Coronary artery (tissue), 2 donors: ENCODE results near the gene RABIF.
"Not testable (repeated sequence)": the region's sequence is repeated elsewhere in the genome, so short reads cannot be mapped to it uniquely, and the experiment has no call there.

Experiments
- DNase-seq: peaks from one replicate; pipeline ENCODE4 v3.0.0-alpha.2; 2017; ENCODE audit warnings: low spot score
- H3K27ac ChIP-seq, 2 donors: fragments of 200-600 bp; sonication (generic); one replicate each; pipeline ENCODE4 v1.5.1; 2016 to 2019
- H3K4me3 ChIP-seq: fragments of 200-600 bp; sonication (generic); 2 replicates; pipeline ENCODE4 v1.5.1; 2016; ENCODE audit warnings: mild to moderate bottlenecking, moderate library complexity
- CTCF ChIP-seq: fragments of 200-600 bp; sonication (generic); IDR thresholded peaks from one replicate; pipeline ENCODE4 v1.5.1; 2019; ENCODE audit warnings: antibody characterized with exemption

RABIF gene

GRCh38 chr1:202888531-202889360, at the start of gene RABIF:
Gene RABIF, minus strand, starts transcription at chr1:202889149. Its CDS starts 51 bp downstream, at chr1:202889098.
- TF ChIP-seq CTCF, result no peak
- DNase-seq, result peak; percentile 94
- H3K27ac ChIP-seq, result peak within 1 kb of the TSS; percentile 77 to 99

GRCh38 chr1:202938287-202938925, 49.5 kb upstream of the RABIF start:
- Histone ChIP-seq H3K4me3 (no peak overlapping the region), H3K27ac (no peak overlapping the region)
- TF ChIP-seq CTCF, result no peak
- DNase-seq, result no peak

More at GRCh38 chr1:202888531-202889360, at the start of gene RABIF:
- H3K4me3 ChIP-seq, result peak within 1 kb of the TSS; percentile 80

GRCh38 chr1:202936409-202936808, 47.5 kb upstream of the RABIF start:
- not testable (repeated sequence) for H3K4me3 ChIP-seq, H3K27ac ChIP-seq, DNase-seq

- no peak overlapping the region for H3K27ac ChIP-seq
- no peak for DNase-seq
- no peak for TF ChIP-seq CTCF
- H3K4me3 ChIP-seq, result no peak overlapping the region
Measured at GRCh38 chr1:202935844-202936243, 46.9 kb upstream of the RABIF start.

GRCh38 chr1:202934755-202935154, 45.8 kb upstream of the RABIF start:
- TF ChIP-seq CTCF, result no peak
- H3K27ac ChIP-seq, result no peak overlapping the region
- no peak overlapping the region for H3K4me3 ChIP-seq
- no peak for DNase-seq

- DNase-seq, result no peak
- Histone ChIP-seq H3K27ac (no peak overlapping the region), H3K4me3 (no peak overlapping the region)
- TF ChIP-seq CTCF, result no peak
Measured at GRCh38 chr1:202932476-202932875, 43.5 kb upstream of the RABIF start.

- peak within 1 kb of the TSS; percentile 97 for H3K27ac ChIP-seq
Measured at GRCh38 chr1:202926581-202927491, 37.9 kb upstream of the RABIF start, which contains the start of gene KLHL12. Gene KLHL12, minus strand, starts transcription at chr1:202927234. Its CDS starts 2,072 bp downstream, at chr1:202925162.

More at GRCh38 chr1:202926581-202927491, 37.9 kb upstream of the RABIF start, which contains the start of gene KLHL12:
- DNase-seq, result peak; percentile 94
- peak; percentile 54 for TF ChIP-seq CTCF
- H3K4me3 ChIP-seq, result peak within 1 kb of the TSS; percentile 94
